Measurements from ENCODE around the gene GLE1. TPM values are rescaled to one million over a fixed set of nuclear protein-coding genes. Genes with fewer than 3 reads are reported as not detected.

GLE1 gene, protein sequence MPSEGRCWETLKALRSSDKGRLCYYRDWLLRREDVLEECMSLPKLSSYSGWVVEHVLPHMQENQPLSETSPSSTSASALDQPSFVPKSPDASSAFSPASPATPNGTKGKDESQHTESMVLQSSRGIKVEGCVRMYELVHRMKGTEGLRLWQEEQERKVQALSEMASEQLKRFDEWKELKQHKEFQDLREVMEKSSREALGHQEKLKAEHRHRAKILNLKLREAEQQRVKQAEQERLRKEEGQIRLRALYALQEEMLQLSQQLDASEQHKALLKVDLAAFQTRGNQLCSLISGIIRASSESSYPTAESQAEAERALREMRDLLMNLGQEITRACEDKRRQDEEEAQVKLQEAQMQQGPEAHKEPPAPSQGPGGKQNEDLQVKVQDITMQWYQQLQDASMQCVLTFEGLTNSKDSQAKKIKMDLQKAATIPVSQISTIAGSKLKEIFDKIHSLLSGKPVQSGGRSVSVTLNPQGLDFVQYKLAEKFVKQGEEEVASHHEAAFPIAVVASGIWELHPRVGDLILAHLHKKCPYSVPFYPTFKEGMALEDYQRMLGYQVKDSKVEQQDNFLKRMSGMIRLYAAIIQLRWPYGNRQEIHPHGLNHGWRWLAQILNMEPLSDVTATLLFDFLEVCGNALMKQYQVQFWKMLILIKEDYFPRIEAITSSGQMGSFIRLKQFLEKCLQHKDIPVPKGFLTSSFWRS
- polyA plus RNA-seq, result 8.3 and 13.0 TPM in 2 replicates

DNA sequence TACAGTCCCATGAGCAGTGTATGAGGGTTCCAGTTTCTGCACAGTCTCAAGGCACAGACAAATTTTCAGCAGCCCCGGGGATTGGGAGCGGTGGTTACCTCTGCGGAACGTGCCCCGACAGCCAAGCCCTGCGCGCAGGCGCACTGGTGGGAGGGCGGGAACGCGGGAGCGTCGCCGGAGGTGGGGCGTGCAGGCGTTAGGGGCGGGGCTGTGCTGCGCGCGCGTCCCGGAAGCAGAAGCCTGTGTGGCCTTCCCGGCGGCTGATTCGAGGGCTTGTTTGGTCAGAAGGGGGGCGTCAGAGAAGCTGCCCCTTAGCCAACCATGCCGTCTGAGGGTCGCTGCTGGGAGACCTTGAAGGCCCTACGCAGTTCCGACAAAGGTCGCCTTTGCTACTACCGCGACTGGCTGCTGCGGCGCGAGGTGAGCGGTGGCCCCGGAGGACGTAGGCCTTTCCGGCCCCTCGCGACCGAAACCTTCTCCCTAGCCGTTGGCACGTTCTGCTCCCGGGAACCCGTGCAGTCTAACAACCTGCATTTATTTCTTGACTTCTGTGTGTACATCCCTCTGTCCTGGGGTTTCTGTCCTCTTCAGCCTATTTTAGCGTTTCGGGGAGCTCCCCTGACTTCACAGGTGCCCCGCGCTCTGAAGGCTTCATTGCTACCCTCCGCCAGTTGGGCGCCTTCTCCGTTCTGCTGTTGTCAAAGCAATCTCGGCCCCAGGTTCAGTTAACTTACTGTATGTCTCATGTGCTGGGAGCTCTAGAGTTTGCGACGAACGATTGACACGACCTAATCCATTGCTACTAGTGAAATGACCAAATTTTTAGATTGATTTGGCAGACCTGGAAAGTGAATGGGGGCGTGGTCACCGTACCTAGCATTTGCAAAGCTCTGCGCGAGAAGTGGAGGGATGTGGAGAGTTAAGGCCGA lies at the start of gene GLE1:
Gene GLE1 (plus strand): TSS at position 235 of the 929 bp plus-strand sequence. CDS start 87 bp downstream, at position 322.

DNA sequence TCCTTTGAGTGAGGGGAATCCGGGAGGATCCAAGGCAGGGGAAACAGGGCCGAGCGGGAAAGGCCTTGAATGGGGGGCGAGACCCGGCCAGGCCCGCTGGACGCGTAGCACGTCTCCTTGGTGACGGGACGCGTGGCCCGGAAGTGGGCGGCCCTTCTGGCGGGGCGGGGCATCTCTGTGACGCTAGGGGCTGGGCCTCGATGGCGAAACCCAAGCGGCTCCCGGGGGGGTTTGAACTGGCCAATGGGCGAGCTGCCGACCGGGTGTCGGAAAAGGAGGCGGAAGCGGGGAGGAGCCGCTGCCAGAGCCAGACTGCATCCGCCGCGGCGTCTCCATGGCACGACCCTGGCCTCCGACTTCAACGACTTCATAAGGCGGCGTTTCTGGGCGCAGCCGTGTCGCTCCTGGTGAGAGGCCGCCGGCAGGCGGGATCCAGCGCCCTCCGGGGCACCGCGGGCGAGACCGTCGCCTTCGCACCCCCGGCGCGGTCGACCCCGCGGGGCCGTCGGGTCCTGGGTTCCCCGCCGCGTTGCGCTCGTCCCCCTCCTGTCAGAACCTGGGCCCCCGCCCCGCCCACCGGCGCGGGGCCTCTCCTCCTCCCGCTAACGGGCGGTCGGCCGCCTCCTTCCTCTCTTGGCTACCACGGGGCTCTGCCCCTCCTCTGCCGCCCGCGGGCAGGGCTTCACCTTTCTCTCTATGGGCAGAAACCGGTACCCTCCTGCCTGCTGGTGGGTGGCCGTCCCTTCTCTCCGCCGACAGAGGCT lies 48.5 kb upstream of the GLE1 start, which contains the start of gene ODF2:
Gene ODF2 (plus strand): TSS at position 158 of the 764 bp plus-strand sequence. CDS start 86 bp downstream, at position 244.

DNA sequence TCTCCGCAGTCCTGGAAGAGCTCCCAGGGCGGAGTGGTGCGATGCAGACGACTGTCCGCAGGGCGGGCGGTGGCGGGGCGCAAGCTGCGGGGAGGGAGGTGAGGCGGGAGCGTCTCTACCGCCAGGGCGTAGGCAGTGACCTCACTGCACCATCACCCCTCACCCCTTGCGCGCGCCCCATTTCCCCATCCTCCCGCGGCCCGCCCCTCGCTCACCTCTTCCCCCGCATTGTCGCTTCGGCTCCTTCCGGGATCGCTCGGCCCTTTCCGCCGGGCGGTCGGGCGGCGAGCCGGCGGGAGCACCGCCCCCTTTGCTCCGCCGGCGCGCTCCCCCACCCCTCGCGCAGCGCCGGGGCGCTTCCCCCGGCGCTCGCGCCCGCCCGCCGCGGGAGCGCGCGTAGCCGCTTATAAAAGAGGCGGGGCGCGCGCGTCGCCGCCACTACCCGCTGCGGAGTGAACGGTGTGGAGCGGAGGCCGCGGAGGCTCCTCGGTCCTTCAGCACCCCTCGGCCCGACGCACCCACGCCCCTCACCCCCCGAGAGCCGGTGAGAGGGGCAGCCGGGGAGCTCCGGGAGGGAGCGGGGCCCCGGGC lies 47.7 kb downstream of the GLE1 start, which contains the start of gene SPTAN1:
Gene SPTAN1 (plus strand): TSS at position 435 of the 591 bp plus-strand sequence. CDS start 14,154 bp downstream, outside the sequence.

Other genes with a start within 250 kb of the GLE1 start
- gene GOLGA2, start 228.7 kb upstream of the GLE1 start, polyA plus RNA-seq, result 33.1 and 34.8 TPM in 2 replicates
- gene SWI5, start 228.4 kb upstream of the GLE1 start, polyA plus RNA-seq, result 31.8 and 33.4 TPM in 2 replicates
- 1.9 and 9.7 TPM in 2 replicates for gene TRUB2, start 182.3 kb upstream of the GLE1 start, polyA plus RNA-seq
- 46.4 and 53.8 TPM in 2 replicates for gene COQ4, start 181.9 kb upstream of the GLE1 start, polyA plus RNA-seq
- 10.0 and 14.7 TPM in 2 replicates for gene SLC27A4, start 164.2 kb upstream of the GLE1 start, polyA plus RNA-seq
- gene URM1, start 133.3 kb upstream of the GLE1 start, polyA plus RNA-seq, result 5.7 and 7.6 TPM in 2 replicates
- gene CERCAM, start 83.9 kb upstream of the GLE1 start, polyA plus RNA-seq, result 0.14 and 1.6 TPM in 2 replicates
- gene ODF2, start 48.7 kb upstream of the GLE1 start, polyA plus RNA-seq, result 9.2 and 12.3 TPM in 2 replicates
- 685 and 889 TPM in 2 replicates for gene SPTAN1, start 47.9 kb downstream of the GLE1 start, polyA plus RNA-seq
- gene DYNC2I2, start 152.1 kb downstream of the GLE1 start, polyA plus RNA-seq, result 0.14 and 0.77 TPM in 2 replicates
- 177 and 187 TPM in 2 replicates for gene SET, start 184.5 kb downstream of the GLE1 start, polyA plus RNA-seq
- not detected in 2 replicates for gene PKN3, start 197.8 kb downstream of the GLE1 start, polyA plus RNA-seq
- gene ZDHHC12, start 219.4 kb downstream of the GLE1 start, polyA plus RNA-seq, result 0.21 TPM in 1 of 2 replicates, not detected in the other

Measured in Purkinje cell (primary cell).